ENCODE results near the gene PGAP1. TPM values are rescaled to one million over a fixed set of nuclear protein-coding genes. Genes with fewer than 3 reads are reported as not detected.

Gene PGAP1
- total and polyA plus RNA-seq, 10 donors, result 0.38 to 10.1 (median 5.3) TPM

GRCh38 chr2:196952936-196953335 lies 26.4 kb upstream of the PGAP1 start:
- Histone ChIP-seq H3K9me3 (no peaks in the 10 kb centered on the region), H3K4me1 (no peaks in the 10 kb centered on the region), H3K36me3 (no peaks in the 10 kb centered on the region), H3K4me3 (no peak overlapping the region), H3K27ac (no peak overlapping the region), H3K27me3 (replicated peaks in 1 of 7) (no peaks in the 10 kb centered on the region)
- WGBS, 5 donors, result 74 to 93% (median 84%) methylated on average over 2 of the region's 2 CpGs
- intact Hi-C loops (cut with DNase I; ENCODE audit: low total_unique reads), result no loop called here
- DNase-seq, result no peak
- TF ChIP-seq, protein P1, sequence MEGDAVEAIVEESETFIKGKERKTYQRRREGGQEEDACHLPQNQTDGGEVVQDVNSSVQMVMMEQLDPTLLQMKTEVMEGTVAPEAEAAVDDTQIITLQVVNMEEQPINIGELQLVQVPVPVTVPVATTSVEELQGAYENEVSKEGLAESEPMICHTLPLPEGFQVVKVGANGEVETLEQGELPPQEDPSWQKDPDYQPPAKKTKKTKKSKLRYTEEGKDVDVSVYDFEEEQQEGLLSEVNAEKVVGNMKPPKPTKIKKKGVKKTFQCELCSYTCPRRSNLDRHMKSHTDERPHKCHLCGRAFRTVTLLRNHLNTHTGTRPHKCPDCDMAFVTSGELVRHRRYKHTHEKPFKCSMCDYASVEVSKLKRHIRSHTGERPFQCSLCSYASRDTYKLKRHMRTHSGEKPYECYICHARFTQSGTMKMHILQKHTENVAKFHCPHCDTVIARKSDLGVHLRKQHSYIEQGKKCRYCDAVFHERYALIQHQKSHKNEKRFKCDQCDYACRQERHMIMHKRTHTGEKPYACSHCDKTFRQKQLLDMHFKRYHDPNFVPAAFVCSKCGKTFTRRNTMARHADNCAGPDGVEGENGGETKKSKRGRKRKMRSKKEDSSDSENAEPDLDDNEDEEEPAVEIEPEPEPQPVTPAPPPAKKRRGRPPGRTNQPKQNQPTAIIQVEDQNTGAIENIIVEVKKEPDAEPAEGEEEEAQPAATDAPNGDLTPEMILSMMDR (IDR thresholded peaks at IDR 0.05 in 8 of 11, conservative IDR thresholded peaks at IDR 0.05 in 3 of 11), result no peak
- TF ChIP-seq POLR2AphosphoS5 (IDR thresholded peaks at IDR 0.05) (no peak), POLR2A (IDR thresholded peaks at IDR 0.05) (no peak)

- no peak for DNase-seq
- TF ChIP-seq POLR2AphosphoS5 (IDR thresholded peaks at IDR 0.05) (no peak), POLR2A (IDR thresholded peaks at IDR 0.05) (no peak)
- TF ChIP-seq, protein P1 (IDR thresholded peaks at IDR 0.05 in 8 of 11, conservative IDR thresholded peaks at IDR 0.05 in 3 of 11), result no peak
- H3K4me3 ChIP-seq, result no peak overlapping the region
- intact Hi-C loops (cut with DNase I; ENCODE audit: low total_unique reads), result no loop called here
- H3K27ac ChIP-seq, result no peak overlapping the region
- no peaks in the 10 kb centered on the region for H3K4me1 ChIP-seq
- no peaks in the 10 kb centered on the region for H3K27me3 ChIP-seq (replicated peaks in 1 of 7)
- no peaks in the 10 kb centered on the region for H3K36me3 ChIP-seq
- no peaks in the 10 kb centered on the region for H3K9me3 ChIP-seq
- WGBS, 5 donors, result 64 to 78% (median 70%) methylated on average over 2 of the region's 2 CpGs
Observed at GRCh38 chr2:196951973-196952372, 25.5 kb upstream of the PGAP1 start.

GRCh38 chr2:196949116-196949515 lies 22.6 kb upstream of the PGAP1 start:
- DNase-seq, result no peak
- Histone ChIP-seq H3K27ac (no peak overlapping the region), H3K4me1 (no peaks in the 10 kb centered on the region), H3K36me3 (no peaks in the 10 kb centered on the region), H3K27me3 (replicated peaks in 1 of 7) (no peaks in the 10 kb centered on the region), H3K4me3 (no peak overlapping the region), H3K9me3 (no peaks in the 10 kb centered on the region)
- intact Hi-C loops (cut with DNase I; ENCODE audit: low total_unique reads), result no loop called here
- TF ChIP-seq POLR2A (IDR thresholded peaks at IDR 0.05) (no peak), POLR2AphosphoS5 (IDR thresholded peaks at IDR 0.05) (no peak)
- TF ChIP-seq, protein P1 (IDR thresholded peaks at IDR 0.05 in 8 of 11, conservative IDR thresholded peaks at IDR 0.05 in 3 of 11), result no peak
- 70 to 76% (median 73%) methylated on average over 5 of the region's 5 CpGs for WGBS, 5 donors

DNA sequence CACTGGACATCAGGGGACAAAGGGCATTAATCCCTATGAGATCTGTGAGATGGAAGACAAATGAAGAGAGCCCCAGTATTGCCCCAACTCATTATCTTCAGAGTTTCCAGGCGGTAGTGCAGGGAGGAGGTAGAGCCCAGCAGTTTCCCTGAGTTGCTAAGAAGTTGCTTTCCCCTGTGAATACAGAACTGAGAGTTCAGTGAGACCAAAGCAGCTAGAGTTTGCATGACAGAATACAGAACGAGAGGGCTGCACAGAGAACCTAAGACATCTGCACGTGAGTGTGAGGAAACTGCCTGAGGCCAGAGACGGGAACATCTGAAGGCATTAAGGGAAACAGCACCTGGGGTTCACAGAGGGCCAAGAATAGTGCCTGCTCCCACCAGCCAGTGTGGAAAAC lies 18.1 kb upstream of the PGAP1 start:
- Histone ChIP-seq H3K27ac (no peak overlapping the region), H3K4me3 (no peak overlapping the region), H3K27me3 (replicated peaks in 1 of 7) (no peaks in the 10 kb centered on the region), H3K36me3 (no peaks in the 10 kb centered on the region), H3K9me3 (no peaks in the 10 kb centered on the region), H3K4me1 (no peaks in the 10 kb centered on the region)
- intact Hi-C loops (cut with DNase I; ENCODE audit: low total_unique reads), result no loop called here
- no peak for DNase-seq
- 62 to 78% (median 69%) methylated on average over 4 of the region's 4 CpGs for WGBS, 5 donors
- no peak for TF ChIP-seq POLR2AphosphoS5 (IDR thresholded peaks at IDR 0.05)
- no peak for TF ChIP-seq POLR2A (IDR thresholded peaks at IDR 0.05)
- TF ChIP-seq, protein P1 (IDR thresholded peaks at IDR 0.05 in 8 of 11, conservative IDR thresholded peaks at IDR 0.05 in 3 of 11), result no peak
